CD4-positive, alpha-beta T cell treated with Interleukin-21 for 1 hour (primary cell): Measurements from ENCODE around the gene APOBEC4.
"Not testable (repeated sequence)": the region's sequence is repeated elsewhere in the genome, so short reads cannot be mapped to it uniquely, and the experiment has no call there.

Experiments used
- DNase-seq: peaks from one replicate; pipeline ENCODE4 v3.0.0-alpha.2; 2020

The APOBEC4 gene

DNA sequence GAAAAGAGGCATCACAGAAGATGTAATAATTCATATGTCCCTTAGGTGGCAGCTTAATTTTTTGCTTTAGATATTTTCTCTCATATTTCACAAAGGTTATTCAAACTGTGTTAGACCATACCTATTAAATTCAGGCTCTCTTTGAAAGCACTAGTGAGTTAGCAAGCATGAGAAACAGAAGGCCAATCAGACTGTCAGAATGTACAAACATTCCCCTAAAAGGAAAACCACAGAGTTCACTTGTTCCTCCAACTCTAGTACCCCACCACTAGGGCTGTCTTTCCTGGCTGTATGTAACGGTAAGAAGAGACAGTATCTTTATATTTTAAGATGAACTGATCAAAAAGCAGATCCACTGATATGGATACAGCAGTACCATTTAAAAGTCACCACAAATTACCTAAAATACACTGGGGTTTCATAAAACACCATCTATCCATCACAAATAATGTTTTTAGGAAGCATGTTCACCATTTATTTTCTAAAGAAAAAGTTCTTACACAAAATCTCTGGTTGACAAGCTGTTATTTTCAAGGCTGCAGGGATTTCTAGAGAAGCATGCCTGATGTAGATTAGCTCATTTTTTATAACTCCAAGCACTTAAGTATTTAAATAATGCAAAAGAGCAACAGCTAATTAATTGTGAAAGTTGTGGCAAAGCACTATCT, 19.3 kb downstream of the APOBEC4 start:
- DNase-seq, result peak; percentile 75

- peak; percentile 25 for DNase-seq
Measured at GRCh38 chr1:183632964-183633363, 20.2 kb downstream of the APOBEC4 start.

DNA sequence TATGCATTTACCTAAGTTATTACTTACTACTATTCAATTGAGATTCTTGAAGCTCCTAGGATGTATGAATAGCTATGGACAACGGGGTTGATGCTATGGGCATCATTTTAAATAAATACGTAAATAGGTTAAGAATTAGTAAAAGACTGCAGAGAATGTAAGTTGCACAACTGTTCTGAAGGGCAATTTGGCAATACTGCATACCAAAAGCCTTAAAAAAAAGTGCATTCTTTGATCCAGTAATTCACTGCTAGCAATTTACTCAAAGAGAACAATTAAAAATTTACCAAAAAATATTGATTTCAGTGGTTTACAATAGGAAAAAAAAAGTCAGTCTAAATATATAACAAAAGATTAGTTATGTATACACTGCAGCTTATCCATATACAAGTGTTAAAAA, 21.0 kb downstream of the APOBEC4 start:
- no peak for DNase-seq

- DNase-seq, result no peak
Measured at GRCh38 chr1:183630748-183631147, 22.4 kb downstream of the APOBEC4 start.

GRCh38 chr1:183628537-183628936, 24.6 kb downstream of the APOBEC4 start:
- no peak for DNase-seq

- not testable (repeated sequence) for DNase-seq
Measured at GRCh38 chr1:183626236-183626635, 26.9 kb downstream of the APOBEC4 start.

DNA sequence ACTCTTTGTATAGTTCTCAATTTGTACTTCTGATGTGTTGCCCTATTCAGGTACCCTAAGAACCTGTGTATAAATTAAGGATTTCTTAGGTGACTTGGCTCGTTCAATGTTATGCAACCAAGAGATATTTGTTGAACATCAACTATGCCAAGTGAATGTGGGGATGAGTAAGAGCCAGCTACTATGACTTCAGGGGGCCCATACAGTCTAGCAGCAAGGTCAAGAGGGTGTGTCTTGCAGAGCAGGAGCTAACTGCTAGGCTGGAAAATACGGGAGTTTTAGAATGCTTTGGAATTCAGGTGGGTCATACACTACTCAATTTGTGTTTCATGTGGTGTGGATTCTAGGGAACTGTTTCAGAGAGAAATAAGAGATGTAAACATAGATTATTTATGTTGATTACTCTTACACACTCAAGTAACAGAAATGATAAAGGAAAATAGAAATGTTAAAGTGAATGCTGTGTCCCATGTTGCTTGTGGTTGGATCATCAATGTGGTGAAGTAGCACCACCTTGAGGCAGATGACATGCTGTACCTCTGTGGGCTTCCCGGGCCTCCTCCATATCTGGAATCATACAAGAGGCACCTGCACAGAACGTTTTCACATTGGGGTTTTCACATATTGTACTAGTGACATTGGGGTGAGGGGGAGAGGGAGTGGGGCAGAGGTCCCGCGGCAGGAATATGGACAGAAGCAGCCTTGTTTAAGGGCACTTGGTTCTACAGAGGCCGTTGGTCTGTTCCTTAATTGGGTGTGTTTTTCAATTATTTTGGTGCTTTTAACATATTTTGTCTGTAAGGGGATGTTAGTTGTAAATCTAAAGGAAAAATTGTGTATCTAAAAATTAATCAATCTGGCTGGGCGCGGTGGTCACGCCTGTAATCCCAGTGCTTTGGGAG, 30.0 kb downstream of the APOBEC4 start:
- DNase-seq, result peak; percentile 69

GRCh38 chr1:183622013-183622412, 31.1 kb downstream of the APOBEC4 start:
- no peak for DNase-seq

GRCh38 chr1:183620311-183620710, 32.8 kb downstream of the APOBEC4 start:
- DNase-seq, result no peak

GRCh38 chr1:183619781-183620180, 33.3 kb downstream of the APOBEC4 start:
- no peak for DNase-seq

GRCh38 chr1:183618202-183618601, 34.9 kb downstream of the APOBEC4 start:
- not testable (repeated sequence) for DNase-seq

GRCh38 chr1:183612975-183613374, 40.1 kb downstream of the APOBEC4 start:
- not testable (repeated sequence) for DNase-seq

DNA sequence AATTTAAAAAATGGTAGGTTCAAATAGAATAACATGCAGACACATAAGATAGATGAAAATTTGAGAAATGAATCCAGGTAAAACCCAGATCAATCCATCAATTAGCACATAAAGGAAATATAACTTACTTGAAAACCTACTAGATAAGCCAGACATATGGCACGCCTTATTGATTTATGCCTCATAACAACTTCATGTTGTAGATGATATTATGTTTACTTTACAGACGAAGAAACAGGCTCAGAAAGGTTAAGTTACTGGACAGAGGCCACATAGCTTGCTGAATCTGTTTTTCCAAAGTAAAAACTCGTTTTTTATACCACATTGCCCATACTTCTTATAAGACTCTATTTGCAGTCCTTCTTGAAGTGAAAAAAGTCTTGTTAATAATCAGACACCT, 40.7 kb downstream of the APOBEC4 start:
- no peak for DNase-seq

- DNase-seq, result no peak
Measured at GRCh38 chr1:183611021-183611420, 42.1 kb downstream of the APOBEC4 start.

DNA sequence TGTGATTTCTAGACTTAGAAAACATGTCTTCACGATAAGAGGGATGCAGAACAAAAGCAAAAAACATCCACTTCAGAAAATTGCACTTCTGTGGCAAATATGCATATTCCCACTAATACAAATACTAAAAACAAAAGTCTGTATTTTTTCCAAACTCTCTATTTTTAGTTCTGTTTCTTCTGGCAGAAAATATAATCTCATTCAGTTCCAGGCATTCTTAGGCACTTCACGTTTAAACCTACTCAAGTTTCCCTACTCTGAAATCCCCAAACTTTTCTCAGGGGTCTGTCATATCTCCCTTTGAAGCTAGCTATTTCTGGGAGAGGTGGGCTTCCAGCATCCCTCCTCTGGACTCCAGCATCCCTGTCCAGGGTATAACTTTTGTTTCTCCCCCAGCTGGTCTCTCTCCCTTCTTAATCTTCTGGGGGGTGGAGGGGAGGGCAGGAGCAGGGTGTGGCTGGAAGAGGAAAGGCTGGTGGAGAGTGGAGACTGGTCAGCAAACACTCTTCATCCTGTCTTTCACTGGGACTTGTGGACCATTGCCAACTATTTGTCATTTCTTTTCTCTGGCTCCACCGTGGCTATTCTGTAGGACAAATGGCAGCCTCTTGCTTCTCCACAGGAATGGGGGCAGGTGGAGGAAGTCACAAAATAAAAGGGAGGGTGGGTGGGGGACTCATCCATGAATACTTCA, 43.2 kb downstream of the APOBEC4 start:
- DNase-seq, result no peak

- peak; percentile 17 for DNase-seq
Measured at GRCh38 chr1:183609313-183609712, 43.8 kb downstream of the APOBEC4 start.

- no peak for DNase-seq
Measured at GRCh38 chr1:183607322-183607980, 45.7 kb downstream of the APOBEC4 start.

DNA sequence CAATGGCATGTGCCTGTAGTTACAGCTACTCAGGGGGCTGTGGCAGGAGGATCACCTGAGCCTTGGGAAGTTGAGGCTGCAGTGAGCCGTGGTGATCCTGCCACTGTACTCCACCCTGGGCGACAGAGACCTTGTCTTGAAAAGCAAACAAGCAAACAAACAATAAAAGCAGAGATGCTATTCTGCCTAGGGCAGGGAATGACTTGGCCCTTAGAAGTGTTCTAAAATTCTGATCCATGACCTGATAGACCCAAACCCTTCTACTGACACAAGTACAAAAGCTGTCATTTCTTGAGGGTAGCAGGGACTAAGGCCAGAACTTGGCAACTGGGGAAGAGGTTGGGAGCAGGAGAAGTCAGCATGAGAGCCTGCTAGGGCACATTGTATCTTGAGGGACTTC, 47.2 kb downstream of the APOBEC4 start:
- no peak for DNase-seq

DNA sequence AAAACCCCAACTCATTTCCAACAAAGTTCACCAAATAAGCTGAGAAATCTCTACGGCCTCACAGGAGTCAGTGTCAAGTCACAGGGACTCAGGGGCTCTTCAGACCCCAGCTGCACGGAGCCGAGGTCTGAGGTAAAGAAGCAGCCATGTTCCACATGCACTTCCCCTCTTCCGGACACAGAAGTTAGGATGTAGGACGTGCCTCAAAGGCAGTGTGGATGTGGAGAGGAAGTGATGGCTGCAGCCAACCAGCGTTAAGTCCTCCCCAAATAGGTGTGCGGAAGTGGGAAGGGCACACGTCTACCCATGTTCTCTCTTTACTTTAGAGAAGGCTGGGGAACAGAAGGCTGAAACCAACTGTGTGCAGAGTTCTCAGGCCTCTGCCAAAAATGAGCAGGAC, 48.3 kb downstream of the APOBEC4 start:
- DNase-seq, result no peak

DNA sequence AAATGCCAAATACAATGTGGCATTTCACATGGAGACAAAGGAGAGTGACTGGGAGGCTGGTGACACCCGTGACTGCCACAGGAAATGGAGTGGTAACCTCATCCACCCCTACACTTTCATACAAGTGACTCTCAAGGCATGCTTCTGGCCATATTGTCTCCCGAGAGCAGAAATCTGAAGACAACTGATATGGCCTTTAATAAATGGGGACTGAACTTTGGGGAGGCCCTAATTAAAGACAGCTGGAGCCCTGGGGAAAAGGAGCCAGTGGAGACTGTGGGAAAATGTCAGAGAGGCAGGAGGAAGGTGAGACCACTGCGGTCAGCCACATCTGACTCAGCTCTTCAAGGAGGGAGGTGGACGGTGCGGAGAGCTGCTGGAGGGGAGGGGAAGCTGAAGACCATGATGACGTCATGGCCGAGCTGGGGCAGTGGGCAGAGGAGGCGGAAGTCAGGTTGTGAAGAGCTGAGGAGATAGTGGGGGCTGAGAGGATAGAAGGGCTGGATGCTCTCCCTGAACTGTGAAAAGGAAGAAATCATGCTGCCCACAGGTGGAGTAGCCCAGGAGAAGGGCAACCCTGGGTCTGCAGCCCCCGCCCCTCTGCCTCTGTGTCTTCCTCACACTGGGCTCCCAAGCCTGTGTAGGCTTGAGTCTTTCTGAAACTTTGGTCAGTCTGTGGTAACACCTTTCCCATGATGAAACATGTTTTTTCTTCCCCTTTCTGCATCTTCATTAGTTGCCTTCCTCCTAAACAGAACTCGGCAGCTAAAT, 48.9 kb downstream of the APOBEC4 start:
- DNase-seq, result no peak

DNA sequence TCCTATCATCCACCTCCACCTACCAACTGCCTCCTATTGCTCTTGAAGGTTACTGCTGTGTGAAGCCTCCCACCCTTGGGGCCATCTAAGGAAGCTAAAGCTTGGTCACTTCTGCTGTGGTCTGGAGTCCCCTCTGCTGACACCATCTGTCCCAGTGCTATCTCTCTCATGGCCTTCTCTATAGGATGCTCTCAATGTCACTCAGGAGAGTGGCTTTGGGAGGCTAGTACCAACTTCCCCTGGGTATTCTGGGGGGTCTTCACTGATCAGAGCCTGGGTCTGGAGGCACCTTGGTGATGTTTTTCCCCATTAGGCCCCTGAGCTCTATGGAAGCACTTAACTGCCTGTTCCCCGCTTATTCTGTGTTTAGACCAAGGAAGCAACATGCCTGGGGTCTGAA, 50.6 kb downstream of the APOBEC4 start:
- DNase-seq, result no peak

DNA sequence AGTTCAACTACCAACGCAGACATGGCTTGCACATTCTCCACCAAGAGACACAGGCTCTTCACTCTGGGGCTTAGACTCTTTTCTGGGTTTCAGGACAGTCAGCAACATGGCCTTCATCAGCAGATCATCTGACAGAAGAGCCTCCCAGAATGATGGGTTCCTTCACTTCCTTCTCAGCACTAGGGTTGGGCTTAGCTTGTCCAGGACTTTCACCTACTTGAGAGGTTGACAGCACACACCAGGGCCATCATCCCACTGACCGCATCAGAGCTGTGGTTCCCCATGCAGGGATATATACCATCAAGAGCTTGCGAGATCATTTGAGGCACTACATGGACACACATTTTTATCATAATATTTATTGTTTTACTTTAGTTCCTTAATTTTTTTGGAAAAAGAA, 52.5 kb downstream of the APOBEC4 start:
- no peak for DNase-seq
